ENCODE data around the gene TRMT11. TPM values are rescaled to one million over a fixed set of nuclear protein-coding genes. Genes with fewer than 3 reads are reported as not detected.

The TRMT11 gene
- polyA plus RNA-seq, 3 donors: 2.1 to 3.3 (median 2.1) TPM

- no peak overlapping the region for H3K27ac ChIP-seq (ENCODE audit: low read depth in 1 of 2, low read length in 2 of 2)
- H3K27ac Mint-ChIP-seq: no peak overlapping the region
- no peak for DNase-seq
- H3K9ac ChIP-seq (ENCODE audit: insufficient read depth, low read length, poor library complexity, severe bottlenecking): no peak overlapping the region
- no peaks in the 10 kb centered on the region for H3K27me3 ChIP-seq (ENCODE audit: control insufficient read depth in 2 of 2, insufficient read depth in 2 of 2, low read length in 2 of 2)
- peaks cover 8% of the 10 kb centered on the region for H3K4me1 Mint-ChIP-seq
- H2AFZ ChIP-seq (ENCODE audit: insufficient read depth, low read depth, low read length, poor library complexity, severe bottlenecking): no peak overlapping the region
- H3K9me3 Mint-ChIP-seq: no peaks in the 10 kb centered on the region
- H4K20me1 ChIP-seq (ENCODE audit: insufficient read depth, low read length): no peaks in the 10 kb centered on the region
- H3K36me3 Mint-ChIP-seq: no peaks in the 10 kb centered on the region
- no peak overlapping the region for H3K4me2 ChIP-seq (replicated peaks; ENCODE audit: extremely low read depth, low read length, poor library complexity, severe bottlenecking)
- intact Hi-C loops (cut with micrococcal nuclease): loop anchor here (5.0 to 10.0 kb wide), 2 partner anchors 673 to 1124 kb away; no protein-coding TSS in a partner anchor
- no peak overlapping the region for H3K4me3 ChIP-seq (replicated peaks in 1 of 3; ENCODE audit: low read depth in 2 of 3, low read length in 3 of 3)
- H3K27me3 Mint-ChIP-seq (ENCODE audit: low read depth in 3 of 3): peaks cover 0 to 2% (median 0%) of the 10 kb centered on the region in 3 donors
- peaks cover 15 to 16% of the 10 kb centered on the region in 2 donors for H3K4me1 ChIP-seq (ENCODE audit: control insufficient read depth in 1 of 2, insufficient read depth in 2 of 2, low read length in 2 of 2)
- no peaks in the 10 kb centered on the region for H3K36me3 ChIP-seq (replicated peaks in 1 of 2; ENCODE audit: control insufficient read depth in 1 of 2, insufficient read depth in 2 of 2, low read length in 2 of 2)
- no peak overlapping the region for H3K4me3 Mint-ChIP-seq
- H3K9me3 ChIP-seq (replicated peaks in 1 of 2; ENCODE audit: control insufficient read depth in 1 of 2, insufficient read depth in 1 of 2, low read length in 2 of 2): no peaks in the 10 kb centered on the region
- TF ChIP-seq CTCF (IDR thresholded peaks at IDR 0.05): no peak
- peaks cover 16% of the 10 kb centered on the region for H3K79me2 ChIP-seq (ENCODE audit: insufficient read depth, low read length)
Observed at GRCh38 chr6:125988280-125988679, 1.9 kb downstream of the TRMT11 start.

GRCh38 chr6:125989631-125990030, 3.3 kb downstream of the TRMT11 start:
- H3K27ac Mint-ChIP-seq: no peak overlapping the region
- H3K79me2 ChIP-seq (ENCODE audit: insufficient read depth, low read length): peaks cover 16% of the 10 kb centered on the region

More at GRCh38 chr6:125989631-125990030, 3.3 kb downstream of the TRMT11 start:
- H3K4me1 ChIP-seq (ENCODE audit: control insufficient read depth in 1 of 2, insufficient read depth in 2 of 2, low read length in 2 of 2): peaks cover 15 to 16% of the 10 kb centered on the region in 2 donors
- no peak overlapping the region for H2AFZ ChIP-seq (ENCODE audit: insufficient read depth, low read depth, low read length, poor library complexity, severe bottlenecking)
- no peak overlapping the region for H3K4me3 Mint-ChIP-seq
- intact Hi-C loops (cut with micrococcal nuclease): loop anchor here (5.0 to 10.0 kb wide), 3 partner anchors 675 to 1125 kb away; partner anchors contain the start of gene RSPO3 (in 1 of the 2)
- H3K27ac ChIP-seq (ENCODE audit: low read depth in 1 of 2, low read length in 2 of 2): no peak overlapping the region
- H3K9me3 Mint-ChIP-seq: no peaks in the 10 kb centered on the region
- H3K36me3 Mint-ChIP-seq: peaks cover 2 to 6% of the 10 kb centered on the region in 2 donors
- peaks cover 0 to 1% of the 10 kb centered on the region in 2 donors for H3K36me3 ChIP-seq (replicated peaks in 1 of 2; ENCODE audit: control insufficient read depth in 1 of 2, insufficient read depth in 2 of 2, low read length in 2 of 2)
- peaks cover 8% of the 10 kb centered on the region for H3K4me1 Mint-ChIP-seq
- H3K27me3 ChIP-seq (ENCODE audit: control insufficient read depth in 2 of 2, insufficient read depth in 2 of 2, low read length in 2 of 2): no peaks in the 10 kb centered on the region
- H3K27me3 Mint-ChIP-seq (ENCODE audit: low read depth in 3 of 3): peaks cover 0 to 2% (median 0%) of the 10 kb centered on the region in 3 donors
- DNase-seq: no peak
- TF ChIP-seq CTCF (IDR thresholded peaks at IDR 0.05): no peak
- no peaks in the 10 kb centered on the region for H4K20me1 ChIP-seq (ENCODE audit: insufficient read depth, low read length)
- H3K9ac ChIP-seq (ENCODE audit: insufficient read depth, low read length, poor library complexity, severe bottlenecking): no peak overlapping the region
- no peak overlapping the region for H3K4me2 ChIP-seq (replicated peaks; ENCODE audit: extremely low read depth, low read length, poor library complexity, severe bottlenecking)
- WGBS (ENCODE audit: insufficient coverage): 94% methylated on average over 3 of the region's 3 CpGs
- H3K4me3 ChIP-seq (replicated peaks in 1 of 3; ENCODE audit: low read depth in 2 of 3, low read length in 3 of 3): no peak overlapping the region
- no peaks in the 10 kb centered on the region for H3K9me3 ChIP-seq (replicated peaks in 1 of 2; ENCODE audit: control insufficient read depth in 1 of 2, insufficient read depth in 1 of 2, low read length in 2 of 2)
